ENCODE measurements around the gene SPRN. TPM values are rescaled to one million over a fixed set of nuclear protein-coding genes. Genes with fewer than 3 reads are reported as not detected.

Gene SPRN
- total and polyA plus RNA-seq, 12 donors, result 0.10 to 1.8 (median 0.60) TPM; not detected in 3

- WGBS, 4 donors, result 75 to 91% (median 89%) methylated on average over 7 to 12 of the region's 12 CpGs
- TF ChIP-seq CTCF (IDR thresholded peaks at IDR 0.05), result no peak
- no peak for TF ChIP-seq POLR2A (IDR thresholded peaks at IDR 0.05)
Observed at GRCh38 chr10:133444342-133445267, 20.2 kb upstream of the SPRN start.

GRCh38 chr10:133442967-133443924, 18.8 kb upstream of the SPRN start:
- H3K9me3 ChIP-seq (replicated peaks in 1 of 3), result peaks cover 0 to 18% (median 4%) of the 10 kb centered on the region in 3 donors
- H3K27me3 ChIP-seq, result no peaks in the 10 kb centered on the region
- no peaks in the 10 kb centered on the region for H3K36me3 ChIP-seq (replicated peaks in 1 of 2)
- intact Hi-C loops (cut with DNase I), result no loop called here
- peak in 3 of 7 donors; percentile 12 to 36 (median 12) for DNase-seq
- H3K27ac ChIP-seq, result no peak overlapping the region
- H3K4me1 ChIP-seq (replicated peaks in 1 of 2), result peaks cover 2 to 4% of the 10 kb centered on the region in 2 donors
- TF ChIP-seq POLR2A (IDR thresholded peaks at IDR 0.05) (no peak), CTCF (IDR thresholded peaks at IDR 0.05) (no peak)
- WGBS, 4 donors, result 84 to 90% (median 88%) methylated on average over 7 to 16 of the region's 16 CpGs
- no peak overlapping the region for H3K4me3 ChIP-seq

More at GRCh38 chr10:133444342-133445267, 20.2 kb upstream of the SPRN start:
- Histone ChIP-seq H3K27me3 (no peaks in the 10 kb centered on the region), H3K36me3 (replicated peaks in 1 of 2) (no peaks in the 10 kb centered on the region), H3K4me3 (no peak overlapping the region), H3K27ac (no peak overlapping the region), H3K4me1 (replicated peaks in 1 of 2) (no peaks in the 10 kb centered on the region), H3K9me3 (replicated peaks in 1 of 3) (peaks cover 0 to 27% (median 10%) of the 10 kb centered on the region in 3 donors)
- intact Hi-C loops (cut with DNase I), result no loop called here
- DNase-seq, result peak in 2 of 7 donors; percentile 15 to 30

- no peaks in the 10 kb centered on the region for H3K36me3 ChIP-seq (replicated peaks in 1 of 2)
- no peak for TF ChIP-seq CTCF (IDR thresholded peaks at IDR 0.05)
- TF ChIP-seq POLR2A (IDR thresholded peaks at IDR 0.05), result no peak
- no peaks in the 10 kb centered on the region for H3K27me3 ChIP-seq
- 76 to 82% (median 78%) methylated on average over 8 to 23 of the region's 23 CpGs for WGBS, 4 donors
- peaks cover 0 to 9% (median 0%) of the 10 kb centered on the region in 3 donors for H3K9me3 ChIP-seq (replicated peaks in 1 of 3)
- intact Hi-C loops (cut with DNase I), result no loop called here
- H3K4me3 ChIP-seq, result no peak overlapping the region
- DNase-seq, result peak in 2 of 7 donors; percentile 17 to 35
- no peak overlapping the region for H3K27ac ChIP-seq
- peaks cover 4 to 5% of the 10 kb centered on the region in 2 donors for H3K4me1 ChIP-seq (replicated peaks in 1 of 2)
Observed at GRCh38 chr10:133442191-133442966, 18.0 kb upstream of the SPRN start.
